Measurements from ENCODE around the gene CRYBG1. TPM values are rescaled to one million over a fixed set of nuclear protein-coding genes. Genes with fewer than 3 reads are reported as not detected.
A peak's percentile ranks its signal among the peaks of the same experiment; 100 is the strongest.

The CRYBG1 gene
- total RNA-seq, 1 experiment from 2014 or later, result 10.2 TPM

DNA sequence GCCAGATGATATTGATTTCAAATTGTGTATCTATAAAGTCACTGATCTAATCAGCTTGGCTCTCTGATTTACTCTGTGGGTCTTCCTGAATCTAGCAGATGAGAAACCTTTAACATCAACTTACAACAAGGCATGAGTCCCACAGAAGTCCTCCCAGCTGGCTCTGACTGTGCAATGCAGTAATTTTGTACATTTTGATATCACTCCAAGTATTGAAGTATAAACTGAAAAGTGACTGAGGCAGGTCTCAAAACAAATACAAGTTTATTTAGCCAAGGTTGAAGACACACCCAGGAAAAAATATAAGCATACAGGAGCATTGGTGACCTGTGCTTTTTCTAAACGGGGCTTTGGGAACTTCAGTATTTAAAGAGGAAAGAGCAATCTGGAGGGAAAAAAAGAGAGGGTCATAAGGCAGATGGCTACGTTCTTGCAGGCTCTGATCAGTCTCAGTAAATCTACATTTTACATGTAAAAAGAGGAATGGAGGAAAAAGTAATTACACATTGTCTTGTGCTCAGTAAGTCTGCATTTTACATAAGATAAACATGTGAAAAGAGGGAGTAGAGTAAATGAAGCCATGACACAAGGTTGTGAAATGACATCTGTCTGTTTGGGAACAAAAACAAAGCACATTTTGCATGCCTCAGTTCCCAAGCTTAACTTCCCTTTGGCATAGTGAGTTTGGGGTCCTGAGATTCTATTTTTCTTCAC is 59.5 kb downstream of the CRYBG1 start:
- no peak for DNase-seq (ENCODE audit: low spot score)

GRCh38 chr6:106421496-106421895 is 61.0 kb downstream of the CRYBG1 start:
- no peak for DNase-seq (ENCODE audit: low spot score)

DNA sequence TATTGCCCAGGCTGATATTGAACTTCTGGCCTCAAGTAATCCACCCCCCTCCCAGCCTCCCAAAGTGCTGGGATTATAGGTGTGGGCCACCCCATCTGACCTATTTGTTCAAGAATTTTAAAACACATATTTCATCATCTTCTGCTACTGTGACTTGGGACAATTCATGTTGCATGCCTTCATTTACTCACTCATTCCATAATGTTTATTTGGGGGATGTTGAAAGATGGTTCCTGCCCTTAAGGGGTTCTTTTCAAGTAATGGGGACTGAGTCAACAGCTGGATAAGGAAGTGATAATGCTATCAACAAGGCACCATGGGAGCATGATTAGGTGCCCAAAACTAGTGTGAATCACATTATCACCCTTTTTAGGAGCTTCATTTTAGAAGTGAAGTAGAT is 62.0 kb downstream of the CRYBG1 start:
- DNase-seq (ENCODE audit: low spot score), result no peak

DNA sequence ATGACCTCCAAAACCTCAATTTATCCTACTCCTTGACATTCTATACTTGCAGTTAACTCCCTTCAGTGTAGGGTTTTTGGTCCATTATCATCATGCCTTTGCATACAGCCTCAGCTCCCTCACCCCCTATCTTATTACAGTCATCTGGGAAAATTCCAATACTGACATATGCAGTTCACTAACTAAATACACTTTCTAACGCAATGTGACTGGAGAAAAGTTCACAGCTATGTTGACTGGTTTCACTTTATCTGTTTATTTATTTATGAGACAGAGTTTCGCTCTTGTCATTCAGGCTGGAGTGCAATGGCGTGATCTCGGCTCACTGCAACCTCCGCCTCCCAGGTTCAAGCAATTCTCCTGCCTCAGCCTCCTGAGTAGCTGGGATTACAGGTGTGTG is 64.9 kb downstream of the CRYBG1 start:
- DNase-seq (ENCODE audit: low spot score), result no peak

DNA sequence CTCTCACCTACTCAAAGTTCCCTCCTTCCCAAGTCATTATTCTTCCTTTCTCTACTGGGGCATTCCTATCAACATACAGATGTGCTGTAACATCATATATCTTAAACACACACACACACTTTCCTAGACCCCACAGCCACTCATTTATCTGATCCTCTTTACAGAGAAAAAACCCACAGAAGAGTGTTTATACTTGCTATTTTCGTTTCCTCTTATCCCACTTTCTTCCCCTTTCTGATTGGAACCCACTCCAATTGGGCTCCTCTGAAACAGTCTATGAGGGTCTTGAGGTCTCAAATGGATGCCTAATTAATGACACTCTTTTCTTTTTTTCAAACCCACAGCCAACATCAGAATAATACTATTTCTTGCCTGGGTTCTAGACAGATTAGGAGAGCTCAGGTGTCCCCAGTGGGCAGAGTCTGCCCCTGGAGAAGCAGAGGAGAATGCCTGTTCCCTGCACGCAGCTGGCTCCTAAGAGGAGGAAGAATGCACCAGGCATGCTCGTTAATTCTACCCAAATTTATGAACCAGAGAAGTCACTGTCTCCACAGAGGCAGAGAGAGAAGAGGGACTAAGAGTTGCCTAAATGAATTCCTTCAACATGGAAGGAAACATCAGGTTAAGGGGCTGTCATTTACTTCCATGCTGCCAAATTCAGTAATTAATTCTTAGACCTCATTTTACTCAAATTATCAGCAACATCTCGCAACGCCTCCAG is 65.9 kb downstream of the CRYBG1 start:
- DNase-seq (ENCODE audit: low spot score), result no peak

DNA sequence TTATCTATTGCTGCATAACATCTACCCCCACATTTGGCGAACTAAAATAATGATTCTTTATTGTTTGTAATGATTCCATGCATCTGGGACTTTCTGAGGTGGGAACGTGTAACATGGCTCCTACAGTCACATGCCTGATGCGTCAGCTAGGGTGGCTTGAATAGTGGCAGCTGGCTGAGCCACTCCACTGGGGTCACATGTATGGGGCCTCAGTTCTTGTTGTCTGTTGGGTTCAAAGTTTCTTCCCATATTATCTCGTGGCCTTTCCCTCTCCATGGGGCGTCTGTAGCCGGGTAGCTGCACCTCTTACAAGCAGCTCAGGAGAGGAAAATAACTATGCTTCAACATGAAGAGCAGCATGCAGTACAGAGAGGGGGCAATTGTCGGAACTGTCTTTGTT is 69.9 kb downstream of the CRYBG1 start:
- DNase-seq (ENCODE audit: low spot score), result no peak

GRCh38 chr6:106431405-106431804 is 70.9 kb downstream of the CRYBG1 start:
- no peak for DNase-seq (ENCODE audit: low spot score)

DNA sequence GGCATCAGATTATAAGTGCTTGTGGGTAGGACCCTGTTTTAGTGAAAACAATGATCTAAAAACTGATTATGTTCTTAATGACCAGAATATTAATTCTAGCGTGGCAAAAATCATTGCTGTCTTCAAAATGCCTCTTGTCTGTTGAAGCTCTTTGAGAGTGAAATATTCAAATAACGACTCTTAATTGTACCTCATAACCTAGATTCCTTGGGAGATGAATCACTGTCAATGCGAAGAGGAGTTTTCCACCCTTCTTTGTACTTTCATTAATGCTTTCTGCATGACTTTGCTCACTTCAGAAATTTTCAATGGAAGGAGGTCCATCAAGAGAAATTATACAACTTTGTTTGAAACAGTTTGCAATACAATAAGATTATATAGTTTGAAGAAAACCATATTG is 71.5 kb downstream of the CRYBG1 start:
- DNase-seq (ENCODE audit: low spot score), result no peak

GRCh38 chr6:106434530-106434929 is 74.0 kb downstream of the CRYBG1 start:
- no peak for DNase-seq (ENCODE audit: low spot score)

- no peak for DNase-seq (ENCODE audit: low spot score)
Observed at GRCh38 chr6:106439459-106439858, 78.9 kb downstream of the CRYBG1 start.

GRCh38 chr6:106440546-106440945 is 80.0 kb downstream of the CRYBG1 start:
- DNase-seq (ENCODE audit: low spot score), result no peak

- DNase-seq (ENCODE audit: low spot score), result no peak
Observed at GRCh38 chr6:106442395-106442794, 81.9 kb downstream of the CRYBG1 start.

DNA sequence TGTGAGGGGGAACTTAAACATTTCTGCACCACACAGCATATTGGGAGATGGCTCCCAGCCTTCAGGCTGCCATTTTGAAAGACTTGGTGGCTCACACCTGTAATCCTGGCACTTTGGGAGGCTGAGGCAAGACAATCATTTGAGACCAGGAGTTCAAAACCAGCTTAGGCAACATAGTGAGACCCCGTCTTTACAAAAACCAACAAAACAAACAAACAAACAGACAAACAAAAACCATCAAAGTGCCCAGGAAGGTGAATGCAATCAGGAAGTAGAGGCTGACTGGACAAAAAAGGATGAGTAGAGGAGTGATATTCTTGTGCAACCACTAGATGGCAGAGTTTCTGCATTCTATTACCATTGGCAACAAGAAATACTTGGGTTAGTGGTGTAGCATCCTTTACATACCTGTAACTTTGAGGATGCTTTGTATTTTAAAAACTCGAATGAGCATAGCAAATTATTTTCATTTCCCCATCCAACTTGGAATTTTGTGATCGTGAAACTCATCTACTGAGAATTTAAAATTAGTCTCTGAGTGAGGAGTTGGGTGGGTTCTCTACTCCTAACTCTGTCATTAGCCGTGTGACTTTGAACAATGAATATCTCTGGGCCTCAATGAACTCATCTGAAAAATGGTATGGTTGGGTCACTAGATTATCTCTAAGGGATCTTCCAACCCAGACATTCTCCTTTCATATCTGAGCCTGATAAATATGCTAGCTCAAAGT is 84.4 kb downstream of the CRYBG1 start:
- DNase-seq (ENCODE audit: low spot score), result peak; percentile 63

DNA sequence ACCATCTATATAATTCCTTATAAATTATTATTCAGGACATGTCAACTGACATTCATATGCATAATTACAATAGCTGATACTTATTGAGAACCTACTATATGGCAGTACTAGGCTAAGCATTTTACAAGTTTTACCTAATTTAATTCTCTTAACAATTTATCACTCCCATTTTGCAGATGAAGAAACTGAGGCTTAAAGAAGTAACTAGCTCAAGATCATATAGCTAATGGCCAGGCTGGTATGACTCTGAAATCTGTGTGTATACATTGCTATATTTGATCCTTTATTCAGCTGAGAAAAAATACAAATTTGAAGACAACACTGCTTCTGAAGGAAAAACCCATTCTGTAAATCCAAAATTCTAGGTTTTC is 85.0 kb downstream of the CRYBG1 start:
- DNase-seq (ENCODE audit: low spot score), result no peak

DNA sequence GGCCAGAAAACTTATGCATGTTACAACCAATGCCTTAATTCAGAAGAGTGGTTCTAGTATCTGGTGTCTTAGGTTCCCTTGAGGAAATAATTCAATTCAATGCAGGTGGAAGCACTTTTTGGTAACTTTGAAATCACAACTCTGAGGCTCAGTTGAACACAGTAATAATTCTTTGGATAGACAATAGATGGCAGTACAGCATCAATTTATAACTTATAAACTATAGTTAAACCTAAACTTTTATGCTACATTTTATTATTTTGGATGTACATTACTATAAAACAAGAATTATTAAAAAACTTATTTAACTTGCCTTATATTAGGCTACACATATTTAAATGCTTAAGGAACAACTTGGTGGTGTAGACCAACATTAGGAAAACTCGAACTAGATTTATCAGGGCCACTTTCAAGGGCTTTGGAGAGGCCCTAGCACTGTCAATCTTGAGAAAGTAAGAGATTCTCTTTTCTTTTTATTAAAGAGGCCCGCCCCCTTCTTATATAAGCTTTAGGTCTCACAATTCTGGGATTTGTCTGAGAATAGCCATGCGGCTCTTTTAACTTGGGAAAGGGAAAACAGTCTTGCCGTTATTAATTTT is 85.9 kb downstream of the CRYBG1 start:
- DNase-seq (ENCODE audit: low spot score), result no peak

DNA sequence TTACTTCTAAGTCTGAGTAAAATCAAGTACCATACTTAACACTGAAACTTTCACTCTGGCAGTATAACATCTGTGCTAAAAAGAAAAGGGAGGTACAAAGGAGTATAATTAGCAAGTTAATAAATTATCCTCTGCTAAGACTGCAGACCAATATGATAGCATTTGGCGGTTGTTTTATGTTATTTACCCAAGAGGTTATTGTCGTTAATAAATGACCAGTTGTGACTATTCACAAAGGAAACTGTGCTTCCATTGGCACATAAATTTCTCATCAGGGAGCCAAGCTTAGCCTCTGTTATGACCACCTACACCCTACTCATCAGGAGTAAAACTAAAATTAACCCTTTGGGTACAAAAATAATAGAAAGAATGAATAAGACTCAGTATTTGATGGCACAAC is 86.5 kb downstream of the CRYBG1 start:
- no peak for DNase-seq (ENCODE audit: low spot score)

DNA sequence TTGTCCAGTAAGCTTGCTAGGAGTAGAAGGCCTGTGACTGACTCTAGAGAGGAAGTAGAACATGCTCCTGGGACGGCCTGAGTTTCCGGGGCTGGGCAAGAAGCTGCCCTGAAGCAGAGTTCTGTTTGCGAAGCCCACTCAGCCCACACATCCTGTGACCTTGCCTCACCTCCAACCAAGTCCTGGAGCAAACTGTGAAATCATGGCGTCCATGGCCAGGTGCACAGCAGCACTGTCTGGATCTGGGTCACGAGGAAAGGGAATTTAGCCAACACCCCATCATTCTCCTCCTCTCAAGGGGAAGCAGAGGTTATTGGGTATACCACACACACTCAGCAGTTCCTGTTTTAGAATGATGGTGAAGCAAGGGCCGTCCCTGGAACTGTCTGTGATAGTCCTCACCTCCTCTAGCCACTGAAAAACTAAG is 87.5 kb downstream of the CRYBG1 start:
- DNase-seq (ENCODE audit: low spot score), result no peak

- no peak for DNase-seq (ENCODE audit: low spot score)
Observed at GRCh38 chr6:106450653-106451052, 90.1 kb downstream of the CRYBG1 start.

DNA sequence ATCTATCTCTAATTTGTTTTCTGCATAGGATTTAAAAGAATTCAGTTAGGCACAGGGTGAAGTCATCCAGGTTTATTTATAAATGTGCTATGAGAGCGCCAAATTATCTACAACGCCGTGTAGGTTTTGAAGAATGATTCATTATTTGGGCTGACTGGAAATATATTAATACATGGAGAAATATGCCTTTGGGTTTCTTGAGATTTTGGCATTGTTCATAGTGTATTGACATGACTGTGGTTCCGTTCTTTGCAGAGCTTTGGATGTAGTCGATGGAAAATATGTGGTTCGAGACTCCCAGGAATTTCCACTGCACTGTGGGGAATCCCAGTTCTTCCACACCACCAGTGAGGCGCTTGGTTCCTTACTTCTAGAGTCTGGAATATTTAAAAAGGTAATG is 90.9 kb downstream of the CRYBG1 start:
- DNase-seq (ENCODE audit: low spot score), result no peak

GRCh38 chr6:106452628-106453027 is 92.1 kb downstream of the CRYBG1 start:
- DNase-seq (ENCODE audit: low spot score), result no peak

DNA sequence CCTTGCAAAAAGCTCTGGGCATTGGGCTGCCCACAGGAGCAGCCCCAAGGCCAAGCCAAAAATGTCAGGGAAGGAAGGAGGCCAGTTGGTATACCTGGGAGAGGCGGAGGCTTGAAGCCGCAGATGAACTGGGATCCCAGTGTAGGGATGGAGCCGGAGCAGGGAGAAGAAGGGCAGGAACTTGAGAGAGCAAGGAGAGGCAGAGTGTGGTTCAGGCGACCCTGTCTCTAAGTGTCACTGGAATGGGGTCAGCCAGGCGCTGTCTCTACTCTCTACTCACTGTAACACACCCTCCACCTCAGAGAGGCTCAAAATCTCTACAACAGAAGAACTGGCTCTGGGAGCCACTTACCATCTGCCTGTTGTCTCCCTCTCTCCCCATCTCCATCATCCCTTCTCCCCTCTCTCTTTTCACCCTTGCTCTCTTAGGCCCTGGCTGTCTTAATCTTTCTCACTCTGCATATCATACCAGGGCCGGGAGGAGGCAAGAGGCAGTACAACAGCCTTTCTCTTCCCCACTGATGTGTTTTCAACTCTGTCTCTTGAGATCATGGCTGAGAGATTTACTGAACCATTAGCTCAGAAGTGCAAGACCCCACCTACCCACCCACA is 93.3 kb downstream of the CRYBG1 start:
- DNase-seq (ENCODE audit: low spot score), result no peak

DNA sequence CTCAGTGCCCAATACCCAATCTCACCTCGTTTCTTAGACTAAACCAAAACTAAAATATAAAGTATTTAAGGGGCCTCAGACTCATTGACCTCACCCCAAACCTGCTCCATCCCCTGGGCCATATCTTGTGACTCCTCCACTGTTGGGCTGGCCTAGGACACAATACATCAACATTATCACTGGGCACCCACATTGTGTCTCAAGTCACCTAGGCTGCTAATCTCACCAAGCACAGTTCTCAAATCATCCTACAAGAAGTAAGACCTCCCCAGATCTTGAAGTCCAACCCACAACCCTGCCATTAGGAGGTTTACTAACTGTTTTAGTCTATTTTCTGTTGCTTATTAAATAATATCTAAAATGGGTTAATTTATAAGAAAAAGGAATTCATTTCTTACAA is 96.2 kb downstream of the CRYBG1 start:
- no peak for DNase-seq (ENCODE audit: low spot score)
